ENCODE results near the gene BPTF.
A peak's percentile ranks its signal among the peaks of the same experiment; 100 is the strongest.
"Not testable (repeated sequence)": the region's sequence is repeated elsewhere in the genome, so short reads cannot be mapped to it uniquely, and the experiment has no call there.

BPTF gene

GRCh38 chr17:67946513-67946912 is 121.2 kb downstream of the BPTF start:
- Histone ChIP-seq H3K27me3 (no peaks in the 10 kb centered on the region), H3K4me3 (ENCODE audit: low read depth, low read length) (no peak overlapping the region), H3K36me3 (peaks cover 82% of the 10 kb centered on the region), H3K9me3 (no peaks in the 10 kb centered on the region), H3K4me1 (no peaks in the 10 kb centered on the region)
- no peak for DNase-seq
- no peak for TF ChIP-seq CTCF (IDR thresholded peaks at IDR 0.05; ENCODE audit: low read depth, low read length)

GRCh38 chr17:67947325-67947813 is 122.1 kb downstream of the BPTF start:
- Histone ChIP-seq H3K9me3 (no peaks in the 10 kb centered on the region), H3K27me3 (no peaks in the 10 kb centered on the region), H3K36me3 (peaks cover 83% of the 10 kb centered on the region), H3K4me1 (no peaks in the 10 kb centered on the region), H3K4me3 (ENCODE audit: low read depth, low read length) (no peak overlapping the region)
- TF ChIP-seq CTCF (IDR thresholded peaks at IDR 0.05; ENCODE audit: low read depth, low read length), result no peak
- DNase-seq, result no peak

GRCh38 chr17:67950945-67951344 is 125.6 kb downstream of the BPTF start:
- no peak for DNase-seq
- no peaks in the 10 kb centered on the region for H3K27me3 ChIP-seq
- H3K4me3 ChIP-seq (ENCODE audit: low read depth, low read length), result no peak overlapping the region
- peaks cover 52% of the 10 kb centered on the region for H3K36me3 ChIP-seq
- H3K4me1 ChIP-seq, result no peaks in the 10 kb centered on the region
- no peak for TF ChIP-seq CTCF (IDR thresholded peaks at IDR 0.05; ENCODE audit: low read depth, low read length)
- no peaks in the 10 kb centered on the region for H3K9me3 ChIP-seq

- peaks cover 20% of the 10 kb centered on the region for H3K36me3 ChIP-seq
- H3K27me3 ChIP-seq, result no peaks in the 10 kb centered on the region
- H3K4me1 ChIP-seq, result no peaks in the 10 kb centered on the region
- H3K9me3 ChIP-seq, result no peaks in the 10 kb centered on the region
- DNase-seq, result no peak
- no peak for TF ChIP-seq CTCF (IDR thresholded peaks at IDR 0.05; ENCODE audit: low read depth, low read length)
- no peak overlapping the region for H3K4me3 ChIP-seq (ENCODE audit: low read depth, low read length)
Observed at GRCh38 chr17:67959510-67959909, 134.2 kb downstream of the BPTF start.

- H3K9me3 ChIP-seq; DNase-seq; H3K4me1 ChIP-seq; H3K27me3 ChIP-seq; H3K4me3 ChIP-seq (ENCODE audit: low read depth, low read length): not testable (repeated sequence)
- H3K36me3 ChIP-seq, result peaks cover 26% of the 10 kb centered on the region
Observed at GRCh38 chr17:67960276-67960675, 135.0 kb downstream of the BPTF start.

- DNase-seq; H3K4me1 ChIP-seq; H3K4me3 ChIP-seq (ENCODE audit: low read depth, low read length); H3K27me3 ChIP-seq; H3K9me3 ChIP-seq: not testable (repeated sequence)
- peaks cover 36% of the 10 kb centered on the region for H3K36me3 ChIP-seq
Observed at GRCh38 chr17:67962156-67962555, 136.9 kb downstream of the BPTF start.

GRCh38 chr17:67963145-67963572 is 137.9 kb downstream of the BPTF start:
- DNase-seq, result peak; percentile 80
- H3K4me1 ChIP-seq; H3K4me3 ChIP-seq (ENCODE audit: low read depth, low read length); H3K27me3 ChIP-seq; H3K9me3 ChIP-seq: not testable (repeated sequence)
- peak; percentile 66 for TF ChIP-seq CTCF (IDR thresholded peaks at IDR 0.05; ENCODE audit: low read depth, low read length)
- H3K36me3 ChIP-seq, result peaks cover 42% of the 10 kb centered on the region

All from BE2C (cell line).